PC-3 (cell line): Measurements from ENCODE around the gene TRAPPC3L. TPM values are rescaled to one million over a fixed set of nuclear protein-coding genes. Genes with fewer than 3 reads are reported as not detected.
A peak's percentile ranks its signal among the peaks of the same experiment; 100 is the strongest.

Source experiments
- ATAC-seq: fragments of 200-7000 bp; cut with Tn5 transposase; 2 replicates; pipeline ENCODE4 v1.9.1; 2020; ENCODE audit warnings: mild to moderate bottlenecking, moderate library complexity
- BruUV-seq: library from RNA; stranded (reverse); fragments of 400-500 nt; replicated peaks from 2 replicates; lab custom pipeline; 2021; lab: Mats Ljungman, UMichigan
- CTCF ChIA-PET: fragments of 300-600 bp; sonication (Branson Sonifier 250); formaldehyde crosslinking; loops from one replicate; lab custom pipeline; 2022; ENCODE audit warnings: antibody characterized with exemption; lab: Charles Lee
- POLR2A ChIA-PET: fragments of 300-600 bp; sonication (Branson Sonifier 250); formaldehyde crosslinking; loops from one replicate; lab custom pipeline; 2022; ENCODE audit warnings: antibody characterized with exemption; ENCODE audit not compliant: unreplicated experiment; lab: Charles Lee
- DNase-seq: peaks from one replicate; pipeline ENCODE4 v3.0.0-alpha.2; 2015
- H2AFZ ChIP-seq: fragments of 300-600 bp; sonication (generic); 2 replicates; pipeline ENCODE4 v1.6.0; 2016; ENCODE audit warnings: antibody characterized with exemption, low read length
- H3F3A ChIP-seq: fragments of 300-600 bp; sonication (generic); one replicate; pipeline ENCODE4 v1.6.0; 2017; ENCODE audit warnings: antibody characterized with exemption, low read length, control low read depth, mild to moderate bottlenecking; ENCODE audit not compliant: unreplicated experiment
- H3K27ac ChIP-seq: fragments of 300-600 bp; sonication (generic); 2 replicates; pipeline ENCODE4 v1.5.1; 2016; ENCODE audit warnings: mild to moderate bottlenecking, low read length
- H3K27me3 ChIP-seq: fragments of 300-600 bp; sonication (generic); 2 replicates; pipeline ENCODE4 v1.6.1; 2016; ENCODE audit warnings: low read length, mixed read lengths
- H3K36me3 ChIP-seq: fragments of 300-600 bp; sonication (generic); 2 replicates; pipeline ENCODE4 v1.6.1; 2016; ENCODE audit warnings: low read depth, mixed run types, low read length, mixed read lengths
- H3K4me1 ChIP-seq: fragments of 300-600 bp; sonication (generic); 2 replicates; pipeline ENCODE4 v1.5.1; 2016; ENCODE audit warnings: low read length; ENCODE audit not compliant: insufficient read depth
- H3K4me2 ChIP-seq: fragments of 300-600 bp; sonication (generic); 2 replicates; pipeline ENCODE4 v1.6.0; 2016; ENCODE audit warnings: low read length
- H3K4me3 ChIP-seq: fragments of 300-600 bp; sonication (generic); 2 replicates; pipeline ENCODE4 v1.5.1; 2016; ENCODE audit warnings: mild to moderate bottlenecking, low read length, mixed read lengths
- H3K79me2 ChIP-seq: fragments of 300-600 bp; sonication (generic); 2 replicates; pipeline ENCODE4 v1.6.1; 2017; ENCODE audit warnings: low read length, mixed read lengths
- H3K9ac ChIP-seq: fragments of 300-600 bp; sonication (generic); 2 replicates; pipeline ENCODE4 v1.6.0; 2016; ENCODE audit warnings: mild to moderate bottlenecking, low read length
- H3K9me2 ChIP-seq: fragments of 300-600 bp; sonication (generic); replicated peaks from 2 replicates; pipeline ENCODE4 v1.6.1; 2016; ENCODE audit warnings: mixed run types, low read length, mixed read lengths
- H3K9me3 ChIP-seq: fragments of 300-600 bp; sonication (generic); 2 replicates; pipeline ENCODE4 v1.6.1; 2016; ENCODE audit warnings: low read length, mixed read lengths
- H4K20me1 ChIP-seq: fragments of 300-600 bp; sonication (generic); 2 replicates; pipeline ENCODE4 v1.6.1; 2016; ENCODE audit warnings: low read length, mixed read lengths
- EZH2 ChIP-seq: fragments of 300-600 bp; sonication (generic); IDR thresholded peaks from one replicate; pipeline ENCODE4 v1.6.1; 2017; ENCODE audit warnings: antibody characterized with exemption, mild to moderate bottlenecking, low read length; ENCODE audit not compliant: unreplicated experiment
- EZH2phosphoT487 ChIP-seq: fragments of 300-600 bp; sonication (generic); IDR thresholded peaks from 2 replicates; pipeline ENCODE4 v1.6.1; 2018; ENCODE audit warnings: mild to moderate bottlenecking, antibody characterized with exemption, low read length, borderline replicate concordance
- intact Hi-C: fragments of 100-400 bp; cut with micrococcal nuclease; formaldehyde crosslinking; loops from 2 replicates; pipeline ENCODE4 v1.9.0; 2023
- total RNA-seq: library from RNA; depleted of rRNA; stranded (reverse); fragments of >200 nt; gene quantifications from 2 replicates; pipeline ENCODE4 v1.2.3, GENCODE V29; 2014
- TF ChIP-seq, protein P1 (sequence below): fragments of 300-600 bp; sonication (generic); conservative IDR thresholded peaks from 2 replicates; pipeline ENCODE4 v1.5.1; 2017; ENCODE audit warnings: antibody characterized with exemption, low read depth, mild to moderate bottlenecking, low read length

Gene TRAPPC3L
- total RNA-seq, 1 experiment from 2014 or later = not detected

DNA sequence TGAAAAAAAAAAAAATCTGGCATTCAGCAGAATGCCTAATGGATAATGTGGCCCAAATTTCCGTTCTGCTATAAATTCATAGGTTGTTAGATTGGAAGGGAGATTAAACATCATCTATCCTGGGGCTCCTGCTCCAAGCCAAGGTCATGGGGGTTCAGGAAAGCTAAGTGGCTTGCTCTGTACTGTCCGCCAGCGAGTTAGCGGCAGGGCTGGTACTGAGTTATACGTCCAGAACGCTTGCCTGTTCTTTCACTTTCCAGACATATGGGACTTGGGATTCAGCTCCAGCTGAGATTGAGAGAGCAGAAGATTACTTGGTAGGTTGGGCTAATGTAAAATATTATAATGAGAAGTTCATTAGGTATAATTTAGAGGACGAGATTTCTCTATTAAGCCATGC lies 26.7 kb upstream of the TRAPPC3L start:
- Histone ChIP-seq H3K9me3 (no peaks in the 10 kb centered on the region), H3K27me3 (no peaks in the 10 kb centered on the region), H3K4me1 (peaks cover 17% of the 10 kb centered on the region), H3K4me2 (peak overlapping the region; percentile 85), H3K79me2 (peaks cover 70% of the 10 kb centered on the region), H3K4me3 (peak overlapping the region; percentile 98), H3F3A (no peaks in the 10 kb centered on the region), H3K27ac (no peak overlapping the region), H2AFZ (peak overlapping the region; percentile 83), H3K36me3 (no peaks in the 10 kb centered on the region; the same call in 1 of the 2 replicates), H3K9me2 (no peaks in the 10 kb centered on the region), H3K9ac (peak overlapping the region; percentile 95), H4K20me1 (0 out of 2 replicates have a peak, but pooled peaks cover 3% of the 10 kb centered on the region)
- TF ChIP-seq, protein P1, sequence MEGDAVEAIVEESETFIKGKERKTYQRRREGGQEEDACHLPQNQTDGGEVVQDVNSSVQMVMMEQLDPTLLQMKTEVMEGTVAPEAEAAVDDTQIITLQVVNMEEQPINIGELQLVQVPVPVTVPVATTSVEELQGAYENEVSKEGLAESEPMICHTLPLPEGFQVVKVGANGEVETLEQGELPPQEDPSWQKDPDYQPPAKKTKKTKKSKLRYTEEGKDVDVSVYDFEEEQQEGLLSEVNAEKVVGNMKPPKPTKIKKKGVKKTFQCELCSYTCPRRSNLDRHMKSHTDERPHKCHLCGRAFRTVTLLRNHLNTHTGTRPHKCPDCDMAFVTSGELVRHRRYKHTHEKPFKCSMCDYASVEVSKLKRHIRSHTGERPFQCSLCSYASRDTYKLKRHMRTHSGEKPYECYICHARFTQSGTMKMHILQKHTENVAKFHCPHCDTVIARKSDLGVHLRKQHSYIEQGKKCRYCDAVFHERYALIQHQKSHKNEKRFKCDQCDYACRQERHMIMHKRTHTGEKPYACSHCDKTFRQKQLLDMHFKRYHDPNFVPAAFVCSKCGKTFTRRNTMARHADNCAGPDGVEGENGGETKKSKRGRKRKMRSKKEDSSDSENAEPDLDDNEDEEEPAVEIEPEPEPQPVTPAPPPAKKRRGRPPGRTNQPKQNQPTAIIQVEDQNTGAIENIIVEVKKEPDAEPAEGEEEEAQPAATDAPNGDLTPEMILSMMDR = no peak
- TF ChIP-seq EZH2 = no peak
- TF ChIP-seq EZH2phosphoT487 = no peak
- ChIA-PET POLR2A (interaction anchor here (0.6 kb wide), 1 partner anchor 9 kb away, joined by 5 read pairs; no protein-coding TSS in a partner anchor), CTCF (no interaction called here)
- DNase-seq (no peak), ATAC-seq (no peak)
- intact Hi-C loops = no loop called here
- BruUV-seq = no TSS peak

- no peaks in the 10 kb centered on the region; the same call in 1 of the 2 replicates for H3K36me3 ChIP-seq
- H3K4me2 ChIP-seq = peak overlapping the region; percentile 85
- H3K27me3 ChIP-seq = no peaks in the 10 kb centered on the region
- no peaks in the 10 kb centered on the region for H3K9me2 ChIP-seq
- intact Hi-C loops = loop anchor here (2.0 kb wide), 1 partner anchor 45 kb away; the partner anchor contains the start of gene RSPH4A
- CTCF ChIA-PET = no interaction called here
- POLR2A ChIA-PET = interaction anchor here (0.5 kb wide), 1 partner anchor 295 kb away, joined by 3 read pairs; no protein-coding TSS in a partner anchor
- no peak for ATAC-seq
- H3K9me3 ChIP-seq = no peaks in the 10 kb centered on the region
- H3F3A ChIP-seq = no peaks in the 10 kb centered on the region
- TF ChIP-seq EZH2 (no peak), EZH2phosphoT487 (no peak)
- TF ChIP-seq, protein P1 = no peak
- H4K20me1 ChIP-seq = 0 out of 2 replicates have a peak, but pooled peaks cover 3% of the 10 kb centered on the region
- H3K79me2 ChIP-seq = peaks cover 65% of the 10 kb centered on the region
- H3K9ac ChIP-seq = peak overlapping the region; percentile 95
- H2AFZ ChIP-seq = peak overlapping the region; percentile 83
- peak overlapping the region; percentile 98 for H3K4me3 ChIP-seq
- no peak for DNase-seq
- H3K27ac ChIP-seq = peak overlapping the region; percentile 53
- BruUV-seq = TSS peak; percentile 49
- peaks cover 17% of the 10 kb centered on the region for H3K4me1 ChIP-seq
Observed at GRCh38 chr6:116571683-116572000, 26.2 kb upstream of the TRAPPC3L start.

DNA sequence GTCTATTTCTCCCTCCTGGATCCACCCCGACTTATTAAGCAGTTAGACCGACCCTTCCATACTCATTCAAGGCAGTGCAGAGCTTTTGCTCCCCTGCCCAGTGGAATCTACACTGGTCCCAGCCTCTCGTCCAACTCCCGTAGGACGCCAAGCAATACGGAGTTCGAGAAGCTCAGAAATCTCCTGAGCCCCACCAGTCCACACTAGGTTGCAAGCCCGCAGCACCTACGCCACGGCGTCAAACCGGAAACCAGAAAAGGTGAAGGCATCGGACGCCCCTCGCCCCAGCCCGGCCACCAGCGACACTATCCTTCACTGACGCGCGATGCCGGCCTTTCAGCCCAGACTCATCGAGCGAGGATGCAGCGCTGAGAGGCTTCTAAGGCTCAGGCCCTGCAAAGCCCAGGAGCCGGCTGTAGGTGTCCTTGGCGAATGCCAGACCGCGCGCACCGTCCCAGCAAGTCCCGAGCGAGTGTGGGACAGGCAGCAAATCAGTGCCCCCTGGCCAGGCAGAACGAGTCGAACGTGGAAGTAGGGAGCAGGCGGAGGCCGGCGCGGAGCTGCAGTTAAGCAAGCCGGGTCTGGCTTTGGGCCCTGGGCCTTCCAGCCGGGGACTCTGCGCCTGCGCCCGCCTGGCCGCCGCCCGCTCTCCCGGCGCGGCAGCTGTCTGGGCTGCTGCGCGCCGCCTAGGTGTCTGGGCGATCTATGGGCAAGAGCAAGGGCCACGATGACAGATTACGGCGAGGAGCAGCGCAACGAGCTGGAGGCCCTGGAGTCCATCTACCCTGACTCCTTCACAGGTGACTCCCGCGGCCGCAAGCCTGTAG lies 25.6 kb upstream of the TRAPPC3L start, which contains the start of gene RWDD1:
TSS of gene RWDD1 (plus strand) at position 649 of the 827 bp plus-strand sequence. CDS start at position 728, 79 bp downstream.
- 0 out of 2 replicates have a peak, but pooled peaks cover 3% of the 10 kb centered on the region for H4K20me1 ChIP-seq
- no peak for TF ChIP-seq EZH2phosphoT487
- TF ChIP-seq, protein P1 = no peak
- no peak for TF ChIP-seq EZH2
- H3K4me2 ChIP-seq = peak within 1 kb of the TSS; percentile 97
- ATAC-seq (peak; percentile 96), DNase-seq (peak; percentile 93)
- CTCF ChIA-PET = no interaction called here
- no peaks in the 10 kb centered on the region for H3K27me3 ChIP-seq
- peak within 1 kb of the TSS; percentile 53 for H3K27ac ChIP-seq
- POLR2A ChIA-PET = interaction anchor here (0.5 to 0.6 kb wide), 2 partner anchors 294 to 316 kb away, joined by 3 to 4 read pairs; no protein-coding TSS in a partner anchor
- no peaks in the 10 kb centered on the region for H3K9me2 ChIP-seq
- H2AFZ ChIP-seq = peak within 1 kb of the TSS; percentile 86
- no TSS peak for BruUV-seq
- peak within 1 kb of the TSS; percentile 98 for H3K4me3 ChIP-seq
- no peaks in the 10 kb centered on the region for H3F3A ChIP-seq
- intact Hi-C loops = loop anchor here (2.0 kb wide), 1 partner anchor 46 kb away; the partner anchor contains the start of gene RSPH4A
- H3K79me2 ChIP-seq = peaks cover 59% of the 10 kb centered on the region
- H3K9ac ChIP-seq = peak within 1 kb of the TSS; percentile 95
- no peaks in the 10 kb centered on the region for H3K9me3 ChIP-seq
- peaks cover 17% of the 10 kb centered on the region for H3K4me1 ChIP-seq
- H3K36me3 ChIP-seq = no peaks in the 10 kb centered on the region
